Amygdala (tissue), 56 donors: ENCODE results near the gene MMP14.
A peak's percentile ranks its signal among the peaks of the same experiment; 100 is the strongest.
"Not testable (repeated sequence)": the region's sequence is repeated elsewhere in the genome, so short reads cannot be mapped to it uniquely, and the experiment has no call there.

Experiments
- DNase-seq, 56 donors: peaks; one replicate each; lab custom pipeline; 2025; lab: John Stamatoyannopoulos, UW

Gene MMP14

DNA sequence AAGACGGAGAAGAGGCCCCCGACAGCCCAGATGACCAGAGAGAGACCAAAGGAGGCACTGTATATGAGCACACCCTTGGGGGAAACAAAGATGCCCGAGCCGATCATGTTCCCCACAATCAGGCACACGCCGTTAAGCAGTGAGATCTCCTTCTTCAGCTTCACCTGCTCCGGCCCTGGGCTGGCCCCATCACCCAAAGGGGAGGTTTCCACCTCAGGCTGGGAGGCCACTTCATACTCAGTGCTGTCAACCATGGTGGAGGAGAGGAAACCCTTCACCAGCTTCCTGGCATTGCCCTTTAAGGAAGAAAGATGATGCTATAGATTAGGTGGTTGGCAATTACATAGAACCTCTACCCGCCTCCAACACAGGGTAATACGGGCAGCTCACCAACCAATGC is 23.2 kb upstream of the MMP14 start:
- DNase-seq, result no peak

DNA sequence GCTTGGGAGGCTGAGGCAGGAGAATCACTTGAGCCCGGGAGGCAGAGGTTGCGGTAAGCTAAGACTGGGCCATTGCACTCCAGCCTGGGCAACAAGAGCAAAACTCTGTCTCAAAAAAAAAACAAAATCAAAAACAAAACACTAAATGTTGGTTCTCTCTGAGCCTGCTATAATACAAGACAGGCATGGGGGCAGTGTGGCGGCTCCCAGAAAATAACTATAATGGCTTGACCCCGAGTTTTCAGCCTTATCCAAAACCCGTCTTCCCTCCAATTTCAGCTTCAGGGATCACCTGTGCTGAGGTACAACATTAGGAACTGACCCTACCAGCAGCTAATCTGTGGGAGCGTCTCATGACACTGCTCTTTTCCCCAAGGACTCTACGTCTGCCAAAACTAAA is 22.0 kb upstream of the MMP14 start:
- no peak for DNase-seq

DNA sequence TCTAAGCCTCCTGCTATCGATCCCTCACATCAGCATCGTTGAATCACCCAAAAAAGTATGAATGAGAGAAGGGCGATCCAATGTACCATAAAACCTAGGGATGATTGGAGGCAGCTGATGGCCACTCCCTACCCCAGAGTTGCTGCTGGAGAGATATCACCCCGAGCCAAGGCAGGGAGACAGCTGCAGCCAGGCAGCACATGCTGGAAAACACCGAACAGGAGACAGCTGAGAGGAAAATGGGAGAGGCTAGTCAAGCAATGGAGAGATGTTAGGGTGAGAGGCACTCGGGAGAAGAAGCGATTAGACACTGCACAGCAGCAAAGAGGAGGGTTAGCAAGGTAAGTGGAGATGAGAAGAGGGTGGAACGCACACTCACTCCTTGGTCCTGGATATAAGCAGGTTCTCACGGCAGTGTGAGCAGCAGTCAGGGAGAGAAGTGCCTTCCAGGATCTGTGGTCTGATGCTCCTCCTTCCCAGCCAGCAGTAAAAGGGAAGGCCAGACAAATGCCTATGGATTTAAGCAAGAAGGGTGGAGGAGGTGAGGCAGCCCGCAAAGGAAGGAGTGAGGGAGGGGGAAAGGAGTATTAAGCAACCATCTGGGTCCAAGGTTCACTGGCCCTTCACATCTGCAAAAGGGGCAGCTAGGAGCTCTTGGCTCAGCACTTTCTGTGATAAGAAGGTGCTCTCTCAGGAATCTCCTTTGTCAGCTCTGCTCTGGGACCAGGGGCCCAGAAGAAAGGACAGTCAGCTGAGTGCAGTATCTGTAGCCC is 21.3 kb upstream of the MMP14 start, which contains the start of gene SLC7A7:
TSS of gene SLC7A7 (minus strand) at position 495 of the 773 bp plus-strand sequence. CDS start 2,037 bp downstream, outside the sequence.
- DNase-seq, result no peak

DNA sequence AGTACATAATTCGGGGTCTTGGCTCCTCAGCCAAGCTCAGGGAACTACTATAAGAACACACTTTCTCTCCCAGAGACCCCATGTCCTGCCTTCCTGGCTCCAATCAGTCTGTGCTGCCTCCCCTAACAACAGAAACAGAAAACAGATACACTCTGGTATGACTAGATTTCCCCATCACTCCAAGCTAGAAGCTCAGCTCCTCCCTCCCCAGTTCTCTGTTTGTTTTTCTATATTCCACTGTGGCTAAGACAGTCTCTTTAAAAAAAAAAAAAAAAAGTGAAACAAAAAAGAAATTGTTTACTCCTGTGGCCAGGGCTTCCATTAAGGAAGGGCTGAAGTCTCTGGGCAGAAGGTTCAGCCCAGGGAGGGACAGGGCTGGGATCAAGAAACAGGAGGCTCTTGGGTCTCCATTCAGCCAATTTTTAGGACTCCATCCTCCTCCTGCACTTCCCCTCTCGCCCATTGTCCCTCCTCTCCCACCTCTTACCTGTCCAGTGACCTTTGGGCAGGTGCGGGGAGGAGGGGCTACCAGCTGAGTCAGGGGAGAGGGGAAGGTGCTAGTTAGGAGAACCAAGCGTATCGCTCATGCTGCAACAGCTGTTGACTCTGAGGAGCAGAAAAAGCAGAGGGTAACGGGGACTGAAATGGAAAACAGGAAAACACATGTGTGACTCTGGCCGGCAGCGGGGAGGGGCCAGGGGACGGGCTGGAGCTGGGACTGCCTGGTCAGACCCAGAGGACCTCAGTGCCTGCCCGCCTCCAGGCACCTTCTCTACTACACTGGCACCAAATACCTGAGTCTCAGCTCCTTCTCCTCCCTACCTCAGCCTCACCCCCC is 17.0 kb upstream of the MMP14 start:
- peak in 6 of 56 donors; percentile 8 to 27 (median 15) for DNase-seq

DNA sequence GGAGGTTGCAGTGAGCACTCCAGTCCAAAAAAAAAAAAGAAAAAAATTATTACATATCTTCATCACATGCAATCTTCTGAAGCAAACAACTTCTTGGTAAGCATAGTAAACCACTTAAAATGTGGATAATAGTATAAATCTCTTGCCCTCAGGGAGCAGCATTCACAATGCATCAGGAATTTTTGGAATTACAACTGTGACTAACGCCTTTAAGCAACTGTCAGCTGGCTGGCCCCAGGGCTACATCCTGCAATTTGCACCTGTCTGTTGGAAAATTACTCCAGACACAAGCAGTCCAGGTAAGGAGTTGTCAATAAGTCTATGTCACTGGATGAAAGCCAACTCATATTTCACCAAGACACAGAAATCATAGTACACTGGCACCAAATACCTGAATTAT is 15.7 kb upstream of the MMP14 start:
- DNase-seq, result no peak

DNA sequence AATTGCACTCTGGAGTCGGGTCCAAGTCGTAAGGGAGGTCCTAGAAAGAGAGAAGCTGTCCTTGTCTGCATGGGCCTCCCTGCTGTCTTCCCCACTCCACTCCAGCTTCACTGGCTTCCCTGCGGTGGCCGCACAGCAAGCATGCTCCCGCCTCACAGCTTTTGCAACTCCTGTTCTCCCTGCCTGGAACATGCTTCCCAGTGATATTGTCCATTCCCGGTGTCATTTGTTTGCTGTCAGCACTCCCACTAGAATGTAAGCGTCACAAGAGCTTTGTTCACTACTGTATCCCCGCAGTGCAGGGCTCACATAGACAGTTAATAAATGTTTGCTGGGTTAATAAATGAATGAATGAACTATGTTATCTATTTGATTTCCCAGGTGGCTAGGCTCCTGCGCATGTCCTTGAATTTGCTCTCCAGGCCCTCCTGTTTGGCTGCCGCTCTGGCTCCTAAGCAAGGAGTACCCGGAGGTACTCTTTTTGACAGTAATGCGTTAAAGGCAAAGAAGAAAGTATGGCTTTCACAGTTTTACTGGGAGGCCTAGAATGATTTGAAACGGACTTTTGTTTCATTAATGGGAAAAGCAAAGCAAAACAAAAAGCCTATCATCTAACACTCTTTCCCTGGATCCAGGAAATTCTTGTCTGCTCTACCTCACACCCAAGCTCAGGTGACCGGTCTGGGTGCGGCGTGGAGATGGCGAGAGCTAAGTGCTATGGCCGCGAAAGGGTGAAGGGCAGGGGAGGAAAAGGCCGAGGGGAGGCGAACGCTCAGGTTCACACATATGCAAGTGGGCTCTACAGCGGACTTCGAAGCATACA is 15.0 kb upstream of the MMP14 start:
- DNase-seq, result no peak

DNA sequence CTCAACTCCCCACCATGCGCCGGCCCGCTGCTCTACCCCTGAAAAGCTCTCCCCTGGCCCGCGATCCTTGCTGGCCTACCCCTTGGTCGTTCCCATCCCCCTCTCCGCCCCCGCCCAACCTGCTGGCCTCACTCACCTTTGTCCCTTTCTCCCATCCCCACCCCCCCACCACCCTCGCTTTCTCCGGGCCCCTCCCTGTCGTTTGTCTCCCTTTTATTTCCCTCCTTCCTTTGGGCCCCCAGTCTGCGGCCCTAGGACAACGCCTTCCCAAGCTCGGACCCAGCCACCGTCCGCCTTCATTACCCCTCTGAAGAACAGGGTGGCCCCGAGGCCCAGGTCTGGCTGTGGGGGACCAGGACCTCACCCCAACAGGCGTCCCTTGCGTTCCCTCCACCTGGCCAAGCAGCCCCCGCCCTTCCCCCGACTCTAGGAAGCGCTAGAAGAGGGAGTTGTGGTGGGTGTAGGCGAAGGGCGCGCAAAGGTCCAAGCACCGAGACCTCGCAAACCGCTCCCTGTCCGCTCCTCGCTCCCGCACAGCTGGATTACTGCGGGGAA is 14.3 kb upstream of the MMP14 start:
- no peak for DNase-seq

DNA sequence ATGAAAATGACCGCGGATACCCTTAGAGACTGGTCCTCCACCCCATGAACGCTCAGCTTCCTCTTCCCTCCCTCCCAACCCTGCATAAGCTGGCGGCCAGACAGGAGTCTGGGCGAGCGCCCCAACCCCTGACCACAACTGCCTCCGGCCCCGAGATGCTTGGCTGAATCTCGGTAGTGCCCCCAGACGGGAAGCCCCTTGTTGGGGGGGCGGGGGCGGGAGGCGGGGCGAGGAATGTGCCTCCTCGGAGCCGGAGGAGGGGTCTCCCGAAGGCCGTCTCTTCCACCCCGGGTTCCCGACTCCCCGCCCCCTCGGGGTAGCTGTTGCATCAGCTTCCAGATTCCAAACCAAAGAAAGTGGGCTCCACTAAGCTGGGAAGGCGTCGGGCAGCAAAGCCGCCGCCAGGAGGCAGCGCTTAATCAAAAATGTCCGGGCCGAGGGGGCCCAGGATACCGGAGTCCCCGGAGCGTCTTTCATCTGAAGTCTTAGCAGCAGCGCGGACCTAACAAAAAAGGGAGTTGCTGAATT is 13.8 kb upstream of the MMP14 start:
- peak in 44 of 56 donors; percentile 7 to 76 (median 51) for DNase-seq

DNA sequence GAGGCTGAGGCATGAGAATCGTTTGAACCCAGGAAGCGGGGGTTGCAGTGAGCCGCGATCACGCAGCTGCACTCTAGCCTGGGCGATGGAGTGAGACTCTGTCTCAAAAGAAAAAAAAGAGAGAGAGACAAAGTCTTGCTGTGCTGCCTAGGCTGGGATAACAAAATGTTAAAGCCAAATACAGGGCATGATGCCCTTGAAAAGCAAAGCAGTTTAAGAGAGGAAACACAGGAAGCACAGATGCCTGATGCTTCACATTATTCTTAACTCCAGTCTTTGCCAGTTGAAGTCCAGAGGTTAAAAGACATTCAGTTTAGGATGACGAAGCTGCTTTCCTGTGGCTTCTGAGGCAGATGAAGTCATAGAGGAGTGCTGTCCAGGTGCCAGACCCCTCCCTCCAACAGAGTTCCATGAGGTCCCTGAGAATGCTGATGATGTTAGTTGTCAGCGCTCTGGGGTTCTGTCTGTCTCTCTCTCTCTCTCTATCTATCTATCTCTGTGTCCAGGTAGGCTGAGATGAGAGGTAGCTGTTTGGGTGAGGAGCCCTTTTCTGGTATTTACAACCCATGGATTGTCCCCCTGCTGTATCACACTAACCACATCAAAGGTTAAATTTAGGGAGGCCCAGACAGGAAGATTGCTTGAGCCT is 11.6 kb upstream of the MMP14 start:
- DNase-seq, result no peak

DNA sequence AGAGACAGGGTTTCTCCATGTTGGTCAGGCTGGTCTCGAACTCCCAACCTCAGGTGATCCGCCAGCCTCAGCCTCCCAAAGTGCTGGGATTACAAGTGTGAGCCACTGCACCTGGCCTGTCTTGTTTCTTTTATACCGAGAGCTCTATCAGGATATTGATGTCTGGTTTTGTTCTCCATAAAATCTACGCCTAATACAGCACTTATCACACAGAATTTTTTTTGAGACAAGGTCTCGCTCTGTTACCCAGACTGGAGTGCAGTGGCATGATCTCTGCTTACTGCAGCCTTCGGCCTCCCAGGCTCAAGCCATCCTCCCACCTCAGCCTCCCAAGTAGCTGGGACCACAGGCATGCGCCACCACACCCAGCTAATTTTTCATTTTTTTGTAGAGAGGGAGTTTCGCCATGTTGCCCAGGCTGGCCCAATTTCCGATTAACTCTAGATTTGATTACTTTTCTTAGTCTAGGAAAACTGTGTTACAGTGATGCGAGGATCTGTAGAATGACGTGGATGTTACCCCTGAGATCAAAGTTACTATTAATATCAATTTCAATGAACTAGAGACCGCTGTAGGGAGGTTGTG is 7.2 kb upstream of the MMP14 start:
- not testable (repeated sequence) for DNase-seq

DNA sequence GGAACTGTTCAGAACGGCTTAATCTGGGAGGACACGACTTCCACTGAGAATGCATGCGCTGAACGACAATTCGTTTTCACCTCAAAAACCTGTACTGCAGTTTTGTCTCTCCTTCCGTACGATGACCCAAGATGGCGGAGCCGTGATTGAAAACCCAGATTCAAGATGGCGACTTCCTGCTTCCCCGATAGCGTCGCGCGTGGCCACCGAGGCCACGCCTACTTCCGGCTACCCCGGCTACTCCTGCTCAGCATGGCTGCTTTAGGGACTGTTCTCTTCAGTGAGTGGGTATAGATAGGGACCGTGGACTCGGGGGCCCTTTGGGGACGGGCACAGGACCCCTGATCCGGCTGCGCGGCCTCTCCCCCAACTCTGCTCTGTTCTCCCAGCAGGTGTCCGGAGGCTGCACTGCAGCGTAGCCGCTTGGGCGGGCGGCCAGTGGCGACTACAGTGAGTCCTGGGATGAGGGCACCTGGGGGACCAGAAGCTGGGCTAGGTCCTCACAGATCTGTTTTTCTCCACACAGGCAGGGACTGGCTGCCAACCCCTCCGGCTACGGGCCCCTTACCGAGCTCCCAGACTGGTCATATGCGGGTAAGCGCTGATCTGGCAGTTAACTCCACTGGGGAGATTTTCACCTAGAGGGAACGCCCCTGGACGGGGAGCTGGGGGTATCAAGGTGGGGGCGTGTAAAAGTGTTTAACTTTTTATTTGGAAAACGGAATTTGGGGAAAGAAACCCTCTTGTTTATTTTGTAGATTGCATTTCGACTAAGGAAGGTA is 6.5 kb upstream of the MMP14 start, which contains the start of gene MRPL52:
TSS of gene MRPL52 (plus strand) at position 227 of the 782 bp plus-strand sequence. CDS start at position 253, 26 bp downstream.
- peak in 54 of 56 donors; percentile 34 to 93 (median 84) for DNase-seq

DNA sequence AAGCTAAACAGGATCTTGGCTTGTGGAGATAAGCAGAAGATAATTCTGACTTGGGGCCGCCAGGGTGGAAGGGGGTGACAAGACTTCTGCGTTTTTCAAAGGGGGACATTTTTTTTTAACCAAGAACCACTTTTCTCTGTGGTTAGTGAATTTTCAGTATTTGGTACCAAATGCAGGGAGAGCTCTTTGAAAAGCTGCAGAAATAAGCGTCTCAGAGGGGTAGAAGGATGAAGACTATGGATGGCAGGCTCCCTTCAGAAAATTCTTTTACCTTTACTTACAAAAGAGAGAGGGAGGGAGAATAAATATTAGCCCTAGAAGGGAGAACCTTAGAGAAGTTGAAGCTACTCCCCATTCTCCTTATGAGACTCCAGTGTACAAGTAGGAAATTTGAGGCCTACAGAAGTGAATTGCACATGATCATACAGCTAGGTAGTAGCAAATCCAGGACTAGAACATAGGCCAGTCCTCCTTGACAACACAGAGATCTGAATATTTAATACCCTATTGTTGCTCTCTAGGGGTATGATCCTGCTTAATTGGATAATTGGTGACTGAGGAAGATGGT is 5.9 kb upstream of the MMP14 start:
- no peak for DNase-seq

DNA sequence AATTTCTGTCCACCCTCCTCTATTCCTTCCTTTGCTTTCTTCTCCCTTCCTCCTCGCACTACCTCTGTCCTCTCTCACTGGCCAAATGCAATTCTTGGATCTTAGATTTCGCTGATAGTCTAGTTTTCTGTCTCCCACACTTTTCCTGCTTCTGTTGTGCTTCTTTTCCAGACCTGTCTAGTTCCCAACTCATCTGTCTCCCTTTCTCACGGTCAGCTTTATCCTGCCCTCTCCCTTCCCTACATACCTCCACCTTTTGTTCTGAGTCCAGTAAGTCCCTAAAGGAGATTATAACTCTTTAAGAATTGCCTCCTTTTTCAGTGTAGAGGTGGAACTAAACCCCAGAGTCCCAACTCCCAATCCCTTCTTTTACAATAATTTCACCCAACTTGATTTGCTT is 880 bp upstream of the MMP14 start:
- DNase-seq, result no peak

DNA sequence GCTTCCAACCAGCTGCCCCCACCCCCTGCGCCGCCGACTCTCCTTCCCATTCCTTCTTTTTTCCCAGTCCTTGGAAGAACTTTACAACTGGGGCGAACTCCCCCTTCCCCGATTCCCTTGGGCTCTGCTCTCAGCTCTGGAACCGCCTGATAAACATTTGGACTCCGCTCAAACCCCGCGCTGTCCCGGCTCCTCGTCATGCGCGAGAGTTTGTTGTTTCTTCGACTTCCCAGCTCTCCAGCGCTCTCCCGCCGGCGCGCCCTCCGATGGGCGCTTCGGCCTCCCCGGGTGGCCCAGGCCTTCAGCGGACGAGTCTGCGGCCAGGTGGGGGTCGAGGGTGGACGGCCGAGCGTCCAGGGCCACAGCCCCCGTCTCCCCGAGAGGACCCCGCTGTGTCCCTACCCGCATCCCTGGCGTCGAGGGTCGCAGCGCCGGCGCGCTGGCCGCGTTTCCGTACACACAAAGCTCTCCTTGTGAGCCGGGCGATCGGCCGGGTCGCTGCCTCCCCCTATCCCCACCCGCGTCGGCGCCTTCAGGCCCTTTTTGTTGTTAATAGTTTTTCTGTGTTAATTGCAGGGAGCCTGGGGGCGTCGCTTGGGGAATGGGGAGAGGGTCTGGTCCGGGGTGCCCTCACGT is 847 bp downstream of the MMP14 start:
- DNase-seq, result peak in 8 of 56 donors; percentile 17 to 53 (median 36)

DNA sequence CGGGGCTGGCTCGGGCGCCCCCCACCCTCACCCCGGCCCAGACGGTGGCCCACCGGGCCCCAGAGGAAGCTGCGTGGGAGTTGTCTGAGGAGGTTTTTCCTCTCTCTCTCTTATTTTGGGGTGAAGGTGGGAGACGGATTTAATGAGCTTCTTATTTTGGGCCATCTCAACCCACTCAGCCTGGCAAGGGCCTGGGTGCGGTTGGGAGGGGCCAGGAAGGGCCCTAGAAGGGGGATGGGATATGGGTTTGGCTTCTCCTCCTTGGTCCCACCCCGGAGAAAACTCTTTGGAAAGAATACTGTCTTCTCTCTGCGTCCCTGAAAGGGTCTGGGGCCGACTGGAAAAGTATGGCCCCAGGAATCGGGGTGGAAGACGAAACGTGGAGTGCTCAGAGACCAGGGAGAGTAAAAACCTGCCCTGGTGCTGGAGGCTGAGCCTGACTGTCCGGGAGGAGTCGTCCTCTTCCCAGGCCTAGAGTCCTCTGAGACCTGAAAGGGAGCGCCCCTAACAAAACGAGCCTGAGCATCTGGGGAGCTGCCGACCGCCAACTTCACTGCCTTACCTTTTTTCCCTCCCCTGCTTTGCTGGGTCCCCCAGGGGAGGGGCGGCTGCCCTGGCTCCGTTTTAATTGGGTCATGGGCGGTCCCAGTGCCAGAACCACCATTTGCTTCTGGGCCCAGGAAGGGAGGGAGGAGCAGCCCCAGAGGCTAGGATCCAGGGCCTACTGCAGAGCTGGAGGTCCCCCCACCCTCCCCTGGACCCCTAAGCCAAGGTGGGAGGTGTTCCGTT is 1.6 kb downstream of the MMP14 start:
- DNase-seq, result peak in 1 of 56 donors; percentile 19

DNA sequence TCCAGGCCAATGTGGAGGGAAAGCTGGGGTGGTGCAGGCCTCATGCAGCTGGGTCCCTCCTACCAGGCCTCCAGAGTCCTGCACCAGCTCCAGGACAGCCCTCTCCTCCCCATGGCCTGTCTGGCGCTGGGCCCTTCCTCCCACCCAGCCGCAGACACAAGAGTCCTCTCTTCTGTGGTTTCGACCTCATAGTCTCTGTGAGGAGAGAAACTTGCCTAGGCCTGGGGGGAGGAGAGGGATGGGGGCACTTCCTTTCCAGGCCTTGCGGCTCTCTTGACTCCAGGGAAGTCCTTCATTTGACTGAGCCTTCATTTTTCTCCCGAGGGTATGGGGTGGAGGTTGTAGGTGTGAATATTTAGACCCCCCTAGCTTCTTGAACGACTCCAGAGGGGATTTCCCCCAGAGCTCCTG is 2.3 kb downstream of the MMP14 start:
- DNase-seq, result peak in 2 of 56 donors; percentile 5 to 19
